ENCODE data around the gene MAMDC2.

GRCh38 chr9:70010015-70010414 is 33.6 kb upstream of the MAMDC2 start:
- TF ChIP-seq, protein P1, sequence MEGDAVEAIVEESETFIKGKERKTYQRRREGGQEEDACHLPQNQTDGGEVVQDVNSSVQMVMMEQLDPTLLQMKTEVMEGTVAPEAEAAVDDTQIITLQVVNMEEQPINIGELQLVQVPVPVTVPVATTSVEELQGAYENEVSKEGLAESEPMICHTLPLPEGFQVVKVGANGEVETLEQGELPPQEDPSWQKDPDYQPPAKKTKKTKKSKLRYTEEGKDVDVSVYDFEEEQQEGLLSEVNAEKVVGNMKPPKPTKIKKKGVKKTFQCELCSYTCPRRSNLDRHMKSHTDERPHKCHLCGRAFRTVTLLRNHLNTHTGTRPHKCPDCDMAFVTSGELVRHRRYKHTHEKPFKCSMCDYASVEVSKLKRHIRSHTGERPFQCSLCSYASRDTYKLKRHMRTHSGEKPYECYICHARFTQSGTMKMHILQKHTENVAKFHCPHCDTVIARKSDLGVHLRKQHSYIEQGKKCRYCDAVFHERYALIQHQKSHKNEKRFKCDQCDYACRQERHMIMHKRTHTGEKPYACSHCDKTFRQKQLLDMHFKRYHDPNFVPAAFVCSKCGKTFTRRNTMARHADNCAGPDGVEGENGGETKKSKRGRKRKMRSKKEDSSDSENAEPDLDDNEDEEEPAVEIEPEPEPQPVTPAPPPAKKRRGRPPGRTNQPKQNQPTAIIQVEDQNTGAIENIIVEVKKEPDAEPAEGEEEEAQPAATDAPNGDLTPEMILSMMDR (IDR thresholded peaks at IDR 0.05), result no peak
- TF ChIP-seq EZH2phosphoT487 (IDR thresholded peaks at IDR 0.05) (no peak), EZH2 (IDR thresholded peaks at IDR 0.05) (no peak)
